GM19023 (cell line): ENCODE measurements around the gene CDK7.
"Not testable (repeated sequence)": the region's sequence is repeated elsewhere in the genome, so short reads cannot be mapped to it uniquely, and the experiment has no call there.

Experiments
- ATAC-seq: cut with Tn5 transposase; IDR thresholded peaks from one replicate; pipeline ENCODE4 v1.9.1; 2021; ENCODE audit warnings: mild to moderate bottlenecking, moderate library complexity; ENCODE audit not compliant: unreplicated experiment

Gene CDK7

DNA sequence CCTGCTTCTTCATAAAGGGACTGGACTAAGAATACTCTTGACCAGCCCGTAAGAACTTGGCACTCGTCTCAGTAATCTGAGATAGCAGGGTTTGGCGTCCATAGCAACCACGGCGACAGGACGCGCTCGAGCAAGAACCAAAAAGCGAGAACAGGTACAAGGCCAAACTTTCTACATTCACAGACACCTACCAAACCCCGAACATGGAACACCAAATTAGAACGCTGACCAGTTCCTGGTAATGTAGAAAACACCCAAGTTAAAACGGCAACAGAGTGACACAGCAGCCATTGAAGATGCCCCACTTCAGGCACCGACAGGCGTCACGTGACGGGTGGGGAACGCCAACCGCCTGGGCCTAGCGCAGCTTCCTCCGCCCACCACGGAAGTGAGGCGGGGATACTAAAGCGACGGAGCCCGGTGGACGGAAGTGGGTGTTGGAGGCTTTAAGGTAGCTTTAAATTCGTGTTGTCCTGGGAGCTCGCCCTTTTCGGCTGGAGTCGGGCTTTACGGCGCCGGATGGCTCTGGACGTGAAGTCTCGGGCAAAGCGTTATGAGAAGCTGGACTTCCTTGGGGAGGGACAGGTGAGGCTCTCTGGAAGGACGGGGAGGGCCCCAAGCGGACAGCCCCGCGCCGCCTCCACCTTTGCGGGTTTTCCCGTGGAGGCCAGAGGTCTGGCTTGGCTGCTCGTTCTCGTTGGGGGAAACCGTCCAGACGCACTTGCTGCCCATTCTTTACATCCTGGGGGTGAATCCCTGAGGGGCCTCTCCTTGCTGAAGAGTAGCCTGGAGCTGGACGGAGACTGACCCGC is at the start of gene CDK7:
Gene CDK7, plus strand, starts transcription at position 430 of the 812 bp plus-strand sequence. Its CDS starts 90 bp downstream, at position 520.
- ATAC-seq, result peak; percentile 99

GRCh38 chr5:69187342-69187741 is 47.3 kb upstream of the CDK7 start:
- ATAC-seq, result no peak

- ATAC-seq, result no peak
These were observed 45.9 kb upstream of the CDK7 start for GRCh38 chr5:69188811-69189161.

- ATAC-seq, result peak; percentile 96
These were observed 45.3 kb upstream of the CDK7 start, which contains the start of gene CENPH for GRCh38 chr5:69189162-69190086. Gene CENPH, plus strand, starts transcription at chr5:69189583. Its CDS starts 52 bp downstream, at chr5:69189635.

GRCh38 chr5:69202497-69202896 is 32.2 kb upstream of the CDK7 start:
- no peak for ATAC-seq

GRCh38 chr5:69206528-69207190 is 28.0 kb upstream of the CDK7 start:
- ATAC-seq, result no peak

DNA sequence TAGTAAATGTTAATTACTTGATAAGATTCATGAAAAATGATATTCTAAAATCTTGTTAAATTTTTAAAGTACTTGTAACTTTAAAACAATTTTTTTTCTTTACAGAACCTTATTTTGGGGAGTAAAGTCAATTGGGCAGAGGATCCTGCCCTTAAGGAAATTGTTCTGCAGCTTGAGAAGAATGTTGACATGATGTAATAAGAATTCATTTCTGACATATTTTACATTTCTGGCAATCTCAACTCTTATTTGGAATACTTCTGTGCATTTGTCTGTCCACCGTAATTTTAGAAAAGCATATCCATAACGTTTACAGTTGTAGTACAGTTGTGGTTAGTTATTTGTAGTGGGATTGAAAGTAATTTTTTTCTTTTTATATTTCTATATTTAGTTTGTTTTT is 25.1 kb upstream of the CDK7 start:
- ATAC-seq, result no peak

- ATAC-seq, result no peak
These were observed 23.5 kb upstream of the CDK7 start for GRCh38 chr5:69211200-69211599.

DNA sequence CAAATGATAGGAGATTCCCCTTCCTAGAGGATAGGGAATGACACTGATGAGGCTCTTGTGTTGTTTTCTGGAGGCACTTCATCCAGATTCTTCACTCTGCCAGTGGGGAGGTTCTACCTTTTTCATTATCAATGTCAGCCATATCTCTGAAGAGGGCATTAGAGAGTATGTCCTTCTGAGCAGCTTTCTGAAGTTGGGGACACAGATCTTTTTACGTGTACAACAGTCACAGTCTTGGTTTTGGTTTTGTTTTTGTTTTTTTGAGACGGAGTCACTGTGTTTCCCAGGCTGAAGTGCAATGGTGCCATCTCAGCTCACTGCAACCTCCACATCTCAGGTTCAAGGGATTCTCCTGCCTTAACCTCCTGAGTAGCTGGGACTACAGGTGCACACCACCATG is 22.7 kb upstream of the CDK7 start:
- no peak for ATAC-seq

DNA sequence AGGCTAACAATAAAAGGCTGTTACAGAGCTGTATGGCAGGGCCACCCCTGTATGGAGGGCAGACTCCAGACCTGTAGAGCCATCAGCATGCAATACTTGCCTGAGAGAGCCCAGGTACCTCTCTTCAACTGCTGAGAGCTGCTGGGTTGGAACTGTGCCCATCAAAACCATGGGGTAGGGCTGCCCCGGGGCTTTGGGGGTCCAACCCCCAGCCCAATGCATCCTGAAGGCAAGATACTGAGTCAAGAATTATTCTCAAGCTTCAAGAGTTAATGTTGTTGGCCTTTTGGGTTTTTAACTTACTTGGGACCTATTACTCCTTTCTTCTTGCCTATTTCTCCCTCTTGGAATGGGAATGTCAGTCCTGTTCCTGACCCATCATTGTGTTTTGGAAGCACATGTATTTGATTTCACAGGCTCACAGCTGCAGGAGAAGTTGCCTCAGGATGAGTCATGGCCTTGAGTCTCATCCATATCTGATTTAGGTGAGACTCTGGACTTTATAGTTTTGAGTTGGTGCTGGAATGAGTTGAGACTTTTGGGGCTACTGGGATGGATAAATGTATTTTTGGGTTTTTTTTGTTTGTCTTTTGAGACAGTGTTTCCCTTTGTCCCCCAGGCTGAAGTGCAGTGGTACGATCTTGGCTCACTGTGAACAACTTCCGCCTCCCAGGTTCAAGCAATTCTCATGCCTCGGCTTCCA is 21.0 kb upstream of the CDK7 start:
- no peak for ATAC-seq

- ATAC-seq, result no peak
These were observed 17.6 kb upstream of the CDK7 start for GRCh38 chr5:69217151-69217511.

- ATAC-seq, result peak; percentile 94
These were observed 16.8 kb upstream of the CDK7 start for GRCh38 chr5:69217548-69218526.

DNA sequence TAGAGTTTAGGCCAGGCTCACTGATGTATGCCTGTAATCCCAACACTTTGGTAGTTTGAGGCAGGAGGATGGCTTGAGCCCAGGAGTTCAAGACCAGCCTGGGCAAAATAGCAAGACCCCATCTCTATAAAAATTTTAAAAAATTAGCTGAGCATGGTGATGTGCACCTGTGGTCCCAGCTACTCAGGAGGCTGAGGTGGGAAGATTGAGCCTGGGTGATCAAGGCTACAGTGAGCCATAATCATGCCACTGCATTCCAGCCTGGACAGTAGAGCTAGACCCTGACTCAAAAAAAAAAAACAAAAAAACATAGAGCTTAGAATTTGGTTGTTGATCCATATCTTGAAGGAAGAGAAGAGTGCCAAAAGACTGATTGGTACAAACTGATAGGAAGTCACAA is 14.7 kb upstream of the CDK7 start:
- ATAC-seq, result no peak

GRCh38 chr5:69220371-69220770 is 14.3 kb upstream of the CDK7 start:
- ATAC-seq, result not testable (repeated sequence)

DNA sequence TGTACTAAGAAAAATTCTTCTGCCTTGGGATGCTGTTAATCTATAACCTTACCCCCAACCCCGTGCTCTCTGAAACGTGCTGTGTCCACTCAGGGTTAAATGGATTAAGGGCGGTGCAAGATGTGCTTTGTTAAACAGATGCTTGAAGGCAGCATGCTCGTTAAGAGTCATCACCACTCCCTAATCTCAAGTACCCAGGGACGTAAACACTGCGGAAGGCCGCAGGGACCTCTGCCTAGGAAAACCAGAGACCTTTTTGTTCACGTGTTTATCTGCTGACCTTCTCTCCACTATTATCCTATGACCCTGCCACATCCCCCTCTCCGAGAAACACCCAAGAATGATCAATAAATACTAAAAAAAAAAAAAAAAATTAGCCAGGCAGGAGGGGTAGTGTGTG is 13.9 kb upstream of the CDK7 start:
- ATAC-seq, result not testable (repeated sequence)

DNA sequence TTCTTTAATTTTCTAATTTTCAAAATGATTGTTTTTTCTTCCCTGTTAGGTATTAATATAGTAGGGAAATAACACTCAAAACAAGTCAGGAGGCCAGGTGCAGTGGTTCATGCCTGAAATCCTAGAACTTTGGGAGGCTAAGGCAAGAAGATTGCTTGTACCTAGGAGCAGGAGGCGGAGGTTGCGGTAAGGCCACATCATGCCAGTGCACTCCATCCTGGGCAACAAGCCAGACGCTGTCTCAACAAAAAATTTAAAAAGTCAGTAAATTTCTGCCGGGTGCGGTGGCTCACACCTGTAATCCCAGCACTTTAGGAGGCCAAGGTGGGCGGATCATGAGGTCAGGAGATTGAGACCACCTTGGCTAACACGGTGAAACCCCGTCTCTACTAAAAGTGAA is 10.2 kb upstream of the CDK7 start:
- no peak for ATAC-seq

DNA sequence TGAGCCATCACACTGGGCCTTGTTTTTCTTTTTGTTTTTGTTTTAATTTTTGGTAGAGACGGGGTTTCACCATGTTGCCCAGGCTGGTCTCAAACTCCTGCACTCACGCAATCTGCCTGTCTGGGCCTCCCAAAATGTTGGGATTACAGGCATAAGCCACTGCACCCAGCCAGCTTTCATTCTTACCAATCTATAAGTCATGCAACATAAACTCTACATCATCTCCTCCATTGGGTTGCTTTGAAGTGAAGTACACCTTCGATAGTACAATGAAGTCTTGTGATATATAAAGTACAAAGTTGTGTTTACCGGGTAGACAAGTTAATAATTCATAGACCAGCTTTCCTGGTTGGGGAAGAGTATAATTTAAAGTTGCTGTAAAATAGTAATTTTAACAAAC is 8.8 kb upstream of the CDK7 start:
- no peak for ATAC-seq

DNA sequence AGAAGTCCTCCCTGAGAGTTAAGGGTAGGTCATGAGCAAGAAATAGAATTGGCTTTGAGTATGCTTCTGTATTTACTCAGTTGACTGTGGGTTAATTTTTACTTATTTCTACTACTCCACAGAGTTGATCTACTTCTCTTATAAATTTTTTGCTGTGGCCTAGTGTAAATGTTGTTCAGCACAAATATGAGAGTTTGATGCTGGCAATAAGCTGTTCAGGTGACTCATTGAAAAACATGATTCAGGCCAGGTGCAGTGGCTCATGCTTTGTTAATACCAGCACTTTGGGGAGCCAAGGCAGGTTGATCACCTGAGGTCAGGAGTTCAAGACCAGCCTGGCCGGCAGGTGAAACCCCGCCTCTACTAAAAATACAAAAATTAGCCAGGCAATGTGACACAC is 4.5 kb upstream of the CDK7 start:
- ATAC-seq, result no peak

GRCh38 chr5:69231281-69231680 is 3.4 kb upstream of the CDK7 start:
- no peak for ATAC-seq

GRCh38 chr5:69231851-69232250 is 2.8 kb upstream of the CDK7 start:
- no peak for ATAC-seq
